HG02588 (cell line): ENCODE results near the gene SPATA31D4.
"Not testable (repeated sequence)": the region's sequence is repeated elsewhere in the genome, so short reads cannot be mapped to it uniquely, and the experiment has no call there.

ENCODE experiments used
- ATAC-seq: cut with Tn5 transposase; IDR thresholded peaks from one replicate; pipeline ENCODE4 v1.9.1; 2021; ENCODE audit warnings: mild to moderate bottlenecking, moderate library complexity; ENCODE audit not compliant: unreplicated experiment

SPATA31D4 gene

GRCh38 chr9:81928305-81928704 is at the start of gene SPATA31D4:
Gene SPATA31D4 (plus strand): TSS chr9:81928428. CDS start chr9:81928514, 86 bp downstream.
- not testable (repeated sequence) for ATAC-seq

DNA sequence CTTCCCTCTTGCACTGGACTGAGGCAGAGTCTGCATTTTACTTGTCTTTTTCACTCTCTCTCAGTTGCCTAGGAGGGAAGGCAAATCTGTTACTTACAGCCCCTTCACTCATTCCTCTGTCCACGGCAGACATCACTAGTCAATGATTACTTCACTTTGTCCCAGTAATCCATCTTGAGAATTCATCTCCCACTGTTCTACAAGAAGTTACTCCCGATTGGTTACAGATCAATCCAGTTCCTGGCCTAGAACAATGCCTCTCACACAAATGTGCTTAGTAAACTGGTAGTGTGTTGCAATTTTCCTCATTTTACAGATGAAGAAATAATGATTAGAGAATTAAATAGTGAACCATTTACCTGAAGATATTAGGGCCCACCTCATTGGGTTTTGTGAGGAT is 49.7 kb upstream of the SPATA31D4 start:
- no peak for ATAC-seq

DNA sequence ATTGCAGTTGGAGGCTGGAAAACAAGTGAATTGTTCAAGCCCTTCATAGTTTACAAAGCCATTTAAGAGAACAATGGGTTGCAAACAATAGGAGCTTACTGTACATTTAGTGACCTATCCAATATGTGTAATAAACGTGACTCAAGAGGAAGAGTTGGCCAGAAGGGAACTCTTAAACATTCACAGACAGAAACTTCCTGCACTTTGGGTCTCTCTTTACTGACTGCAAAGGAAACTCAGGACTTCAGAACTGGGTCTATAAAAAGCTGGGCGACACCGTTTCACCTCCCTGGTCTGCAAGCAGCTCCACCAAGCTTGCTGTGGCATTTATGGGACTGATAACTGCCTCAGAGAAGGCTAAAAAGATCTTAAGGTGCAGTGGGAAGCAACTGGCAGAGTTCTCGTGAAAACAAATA is 48.7 kb upstream of the SPATA31D4 start:
- ATAC-seq: no peak

DNA sequence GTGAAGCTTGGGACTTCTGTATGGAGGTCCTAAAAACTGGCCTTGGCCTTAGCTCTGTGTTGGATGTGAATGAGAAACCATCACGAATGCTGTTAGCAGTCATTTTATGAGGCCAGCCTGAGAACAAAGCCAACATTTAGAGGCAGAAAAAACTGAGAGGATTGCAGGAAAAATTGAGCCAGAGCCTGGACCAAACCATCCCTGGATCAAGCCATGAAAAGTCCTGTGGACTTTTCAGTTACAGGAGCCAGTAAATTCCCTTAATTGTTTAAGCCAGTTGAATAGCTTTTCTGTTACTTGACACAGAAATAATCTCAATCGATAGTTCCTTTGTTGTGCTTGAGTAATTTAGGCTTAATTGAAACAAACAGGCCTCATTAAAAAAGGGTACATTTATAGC is 42.6 kb upstream of the SPATA31D4 start:
- ATAC-seq: no peak

DNA sequence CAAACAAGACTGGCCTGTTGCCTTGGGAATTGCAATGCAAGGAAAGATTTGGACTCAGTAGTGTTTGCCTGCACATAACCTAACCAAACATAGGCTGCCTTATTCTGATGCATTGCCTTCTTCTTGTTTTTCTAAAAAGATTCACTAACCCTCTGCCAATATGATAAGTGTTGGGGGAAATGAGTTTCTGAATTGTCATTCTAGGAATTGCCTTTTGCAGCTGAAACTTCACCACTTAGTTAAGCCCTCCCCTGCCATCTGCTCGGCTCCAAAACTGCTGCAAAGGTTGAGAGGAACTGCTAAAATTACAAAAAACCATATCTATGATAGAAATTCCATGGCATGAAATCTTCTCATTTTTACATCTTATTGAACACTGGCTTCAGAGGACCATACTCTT is 41.6 kb upstream of the SPATA31D4 start:
- no peak for ATAC-seq

- ATAC-seq: no peak
Measured at GRCh38 chr9:81890104-81890503, 38.1 kb upstream of the SPATA31D4 start.

DNA sequence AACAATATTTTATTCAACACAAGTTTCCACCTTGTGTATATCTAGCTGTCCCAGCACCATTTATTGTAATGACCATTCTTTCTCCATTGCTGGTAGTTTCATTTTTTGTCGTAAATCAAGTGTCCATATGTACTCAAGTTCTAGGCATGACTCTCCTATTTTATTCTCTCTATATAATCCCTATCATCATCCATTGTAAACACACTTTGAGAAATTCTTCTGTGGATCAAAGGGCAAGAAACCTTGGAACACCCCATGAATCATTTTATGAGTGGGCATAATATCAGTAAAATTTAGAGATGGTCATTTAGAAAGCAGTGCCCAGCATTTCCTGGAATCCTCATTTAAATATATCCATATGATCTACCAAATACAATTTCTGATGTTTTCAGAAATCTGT is 35.8 kb upstream of the SPATA31D4 start:
- no peak for ATAC-seq

DNA sequence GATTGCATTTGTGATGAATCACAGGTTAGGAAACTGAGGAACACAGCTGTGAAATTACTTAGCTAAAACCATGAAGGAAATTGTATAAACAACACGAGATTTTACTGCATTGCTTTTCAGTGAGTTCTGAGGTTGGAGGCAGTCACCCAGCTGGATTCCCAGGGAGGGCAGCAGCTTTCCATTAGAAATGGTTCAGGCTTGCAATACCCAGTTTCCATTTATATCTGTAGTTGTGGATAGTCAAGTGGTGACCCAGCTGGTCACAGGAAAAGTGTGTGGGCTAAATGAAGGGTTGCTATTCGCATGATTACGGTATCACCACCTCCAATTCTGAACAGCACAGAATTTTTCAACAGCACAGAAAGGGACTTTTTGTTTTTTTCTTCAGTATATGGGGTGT is 34.3 kb upstream of the SPATA31D4 start:
- ATAC-seq: no peak

- no peak for ATAC-seq
Measured at GRCh38 chr9:81894891-81895290, 33.3 kb upstream of the SPATA31D4 start.

GRCh38 chr9:81896070-81896469 is 32.2 kb upstream of the SPATA31D4 start:
- no peak for ATAC-seq

DNA sequence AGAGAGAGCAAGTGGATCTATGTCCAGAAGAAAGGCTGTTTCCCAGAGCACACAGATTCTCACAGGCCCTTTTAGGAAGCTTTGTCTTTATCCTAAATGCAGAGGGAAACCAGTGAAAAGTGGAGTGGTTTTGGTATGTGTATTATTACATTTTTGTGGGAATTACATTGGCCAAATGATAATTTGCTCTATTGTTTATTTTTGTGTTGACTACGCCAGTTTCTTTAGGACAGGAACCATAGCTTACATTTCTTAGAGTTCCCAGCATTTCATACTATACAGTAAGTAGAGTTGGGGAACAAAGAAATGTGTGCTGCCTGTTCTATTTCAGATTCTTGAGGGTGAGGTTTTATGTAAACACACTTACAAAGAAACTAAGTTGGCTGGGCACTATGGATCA is 29.4 kb upstream of the SPATA31D4 start:
- no peak for ATAC-seq

GRCh38 chr9:81902196-81902595 is 26.0 kb upstream of the SPATA31D4 start:
- no peak for ATAC-seq

DNA sequence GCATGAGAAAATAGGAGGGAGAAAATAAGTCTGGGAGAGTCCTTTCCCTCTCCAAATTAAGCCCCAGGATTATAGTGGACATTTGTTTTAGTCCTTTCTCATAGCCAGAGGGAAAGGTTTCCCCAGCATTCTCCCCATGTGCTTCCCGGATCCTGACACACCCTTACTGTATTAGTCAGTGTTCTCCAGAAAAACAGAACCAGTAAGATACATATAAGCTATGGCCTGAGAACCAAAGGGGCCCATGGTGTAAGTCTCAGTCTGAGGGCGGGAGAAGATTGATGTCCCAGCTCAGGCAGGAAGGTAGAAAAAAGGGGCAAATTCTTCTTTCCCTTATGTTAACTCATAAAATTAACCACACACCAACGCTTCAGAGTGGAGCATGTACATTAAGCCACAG is 25.6 kb upstream of the SPATA31D4 start:
- no peak for ATAC-seq

- ATAC-seq: no peak
Measured at GRCh38 chr9:81906671-81907070, 21.6 kb upstream of the SPATA31D4 start.

- no peak for ATAC-seq
Measured at GRCh38 chr9:81912135-81912534, 16.1 kb upstream of the SPATA31D4 start.

DNA sequence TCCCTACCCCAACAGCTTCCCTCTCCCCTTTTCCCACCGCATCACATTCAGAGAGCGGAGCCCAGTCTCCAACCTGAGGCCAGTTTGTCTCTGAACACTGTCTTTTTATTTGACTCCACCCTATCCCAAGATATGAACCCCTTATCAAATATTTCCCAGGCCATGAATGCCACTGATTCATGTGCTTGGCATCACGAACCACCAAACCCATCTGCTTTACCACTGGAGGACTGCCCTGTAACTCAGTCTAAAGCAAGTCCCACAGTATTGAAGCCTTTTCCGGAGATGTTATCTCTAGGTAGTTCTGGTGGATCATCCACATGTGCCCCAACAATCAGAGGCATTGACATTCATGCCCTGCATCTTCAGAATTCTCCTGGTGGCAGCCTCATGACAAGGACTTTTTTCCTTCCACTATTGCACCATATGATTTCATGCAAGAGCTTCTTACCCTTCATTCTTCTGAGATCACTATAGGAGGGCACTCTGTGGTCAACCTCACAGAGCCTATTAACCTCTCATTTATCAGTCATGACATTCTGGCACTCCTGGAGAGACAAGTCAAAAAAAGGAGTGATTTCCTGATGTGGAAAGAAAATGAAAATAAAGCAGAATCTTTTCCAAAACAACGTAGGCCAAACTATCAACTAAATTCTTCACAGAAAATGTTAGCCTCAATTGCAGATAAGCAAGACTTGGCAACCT is 12.3 kb upstream of the SPATA31D4 start:
- no peak for ATAC-seq

DNA sequence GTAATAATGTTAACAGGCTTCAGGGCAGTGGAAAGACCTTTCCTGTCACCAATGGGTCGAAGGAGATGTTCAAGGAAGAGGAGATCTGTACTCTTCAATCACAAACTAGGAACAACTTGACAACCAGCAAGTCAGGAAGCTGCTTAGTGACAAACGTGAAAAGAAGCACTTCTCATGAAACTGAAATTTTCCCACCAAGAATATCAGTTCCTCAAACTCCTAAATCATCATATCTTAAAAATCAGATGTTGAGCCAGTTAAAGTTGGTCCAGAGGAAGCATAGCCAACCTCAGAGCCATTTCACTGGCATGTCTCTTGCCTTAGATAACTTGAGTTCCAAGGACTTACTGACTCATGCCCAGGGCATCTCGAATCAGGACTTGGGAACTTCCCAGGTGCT is 9.7 kb upstream of the SPATA31D4 start:
- not testable (repeated sequence) for ATAC-seq

GRCh38 chr9:81930147-81930546 is 1.9 kb downstream of the SPATA31D4 start:
- ATAC-seq: not testable (repeated sequence)

GRCh38 chr9:81933547-81933946 is 5.3 kb downstream of the SPATA31D4 start:
- ATAC-seq: not testable (repeated sequence)

- ATAC-seq: not testable (repeated sequence)
Measured at GRCh38 chr9:81943393-81943792, 15.2 kb downstream of the SPATA31D4 start, which contains the start of gene SPATA31D3. Gene SPATA31D3 (plus strand): TSS chr9:81943500. CDS start chr9:81943586, 86 bp downstream.

DNA sequence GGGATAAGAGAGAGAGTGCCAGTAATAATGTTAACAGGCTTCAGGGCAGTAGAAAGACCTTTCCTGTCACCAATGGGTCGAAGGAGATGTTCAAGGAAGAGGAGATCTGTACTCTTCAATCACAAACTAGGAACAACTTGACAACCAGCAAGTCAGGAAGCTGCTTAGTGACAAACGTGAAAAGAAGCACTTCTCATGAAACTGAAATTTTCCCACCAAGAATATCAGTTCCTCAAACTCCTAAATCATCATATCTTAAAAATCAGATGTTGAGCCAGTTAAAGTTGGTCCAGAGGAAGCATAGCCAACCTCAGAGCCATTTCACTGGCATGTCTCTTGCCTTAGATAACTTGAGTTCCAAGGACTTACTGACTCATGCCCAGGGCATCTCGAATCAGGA is 20.4 kb downstream of the SPATA31D4 start:
- ATAC-seq: not testable (repeated sequence)

DNA sequence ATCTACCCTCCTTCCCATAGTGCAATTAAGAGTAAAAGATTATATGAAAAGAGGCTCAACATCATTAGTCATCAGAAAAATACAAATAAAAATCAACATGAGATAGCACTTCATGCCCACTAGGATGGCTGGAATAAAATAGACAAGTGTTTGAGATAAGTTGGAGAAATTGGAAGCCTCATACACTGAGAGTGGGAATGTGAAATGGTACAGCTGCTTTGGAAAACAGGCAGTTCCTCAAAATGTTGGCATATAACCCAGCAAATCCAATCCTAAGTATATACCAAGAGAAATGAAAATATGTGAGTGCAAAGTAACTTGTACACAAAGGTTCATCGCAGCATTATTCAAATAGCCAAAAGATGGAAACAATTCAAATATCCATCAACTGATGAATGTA is 24.9 kb downstream of the SPATA31D4 start:
- ATAC-seq: no peak

GRCh38 chr9:81955625-81956024 is 27.4 kb downstream of the SPATA31D4 start:
- no peak for ATAC-seq
